ENCODE data around the gene HPCAL1. TPM values are rescaled to one million over a fixed set of nuclear protein-coding genes. Genes with fewer than 3 reads are reported as not detected.

Gene HPCAL1
- total RNA-seq, 1 donor from 2014 or later, result 69.1 TPM

DNA sequence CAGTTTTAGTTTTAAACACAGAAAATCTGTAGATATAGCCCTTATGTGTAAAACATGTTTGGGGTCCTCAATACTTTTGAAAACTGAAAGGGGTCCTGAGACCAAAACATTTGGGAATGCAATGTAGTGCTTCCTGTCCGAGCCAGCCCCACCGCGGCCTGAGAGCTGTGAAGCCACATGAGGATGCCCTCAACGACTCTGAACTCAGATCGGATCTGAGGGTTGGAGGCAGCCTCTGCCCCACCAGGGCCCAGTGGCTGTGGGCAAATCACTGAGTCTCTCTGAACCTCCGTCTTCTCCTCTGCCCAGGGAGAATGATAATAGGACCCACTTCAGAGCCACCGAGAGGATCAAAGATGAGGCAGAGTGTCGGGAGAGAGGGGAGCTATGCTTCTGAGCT is 33.4 kb upstream of the HPCAL1 start:
- DNase-seq (ENCODE audit: low read depth, low spot score), result no peak

DNA sequence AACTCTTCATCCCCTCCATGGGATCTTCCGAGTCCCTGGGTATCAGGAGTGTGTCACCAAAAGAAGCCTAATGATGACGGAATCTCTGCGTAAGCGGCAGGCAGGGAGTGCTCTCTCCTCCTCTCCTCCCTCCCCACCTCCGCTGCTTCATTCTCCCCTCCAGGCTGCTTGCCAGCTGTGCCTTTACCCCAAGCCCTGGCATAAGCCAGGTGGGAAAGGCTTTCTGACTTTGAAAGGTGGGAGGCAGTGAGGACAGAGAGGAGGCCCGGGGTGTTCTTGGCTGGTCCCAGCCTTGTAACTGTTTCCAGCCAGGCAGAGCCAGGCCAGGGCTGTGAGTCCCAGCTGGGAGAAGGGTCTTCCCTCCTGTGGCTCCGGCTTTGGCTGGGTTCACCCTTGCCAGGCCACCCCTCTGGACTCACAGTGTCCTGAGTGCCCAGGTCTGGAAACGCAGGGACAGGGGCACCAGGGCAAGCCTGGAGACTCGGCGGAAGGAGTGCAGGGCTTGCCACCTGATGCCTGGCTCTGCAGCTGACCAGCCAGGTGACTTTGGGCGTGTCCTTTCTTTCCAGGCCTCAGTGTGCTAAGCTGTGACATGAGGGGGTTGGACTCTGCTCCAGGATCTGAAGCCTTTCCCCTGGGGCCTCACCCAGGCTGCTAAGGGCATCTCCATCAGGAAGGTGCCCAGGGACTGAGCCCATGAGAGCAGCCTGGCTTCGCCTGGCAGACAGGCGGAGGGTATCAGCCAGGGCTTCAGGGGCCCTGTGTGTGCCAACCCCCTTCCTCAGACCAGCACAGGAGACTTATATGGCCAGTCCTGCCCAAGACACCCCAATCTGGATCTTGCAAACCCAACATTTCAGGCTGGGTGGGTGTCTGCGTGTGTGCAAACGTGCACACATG is 32.7 kb upstream of the HPCAL1 start:
- no peak for DNase-seq (ENCODE audit: low read depth, low spot score)

DNA sequence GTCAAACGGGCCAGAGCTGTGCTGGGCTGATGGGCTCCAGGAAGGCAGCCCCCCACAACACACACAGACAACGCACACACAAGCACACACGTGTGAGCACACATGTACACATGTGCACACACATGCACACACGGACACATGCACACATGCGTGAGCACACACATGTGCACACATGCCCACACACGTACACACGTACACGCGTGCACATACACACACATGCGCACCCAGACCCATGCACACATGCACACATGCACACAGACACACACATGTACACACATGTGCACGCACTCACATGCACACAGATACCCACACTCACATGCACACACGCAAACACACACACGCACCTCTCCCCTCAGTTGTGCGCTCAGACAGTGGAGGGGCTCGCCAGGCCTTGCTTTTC is 31.2 kb upstream of the HPCAL1 start:
- no peak for DNase-seq (ENCODE audit: low read depth, low spot score)

GRCh38 chr2:10271946-10272345 is 30.8 kb upstream of the HPCAL1 start:
- DNase-seq (ENCODE audit: low read depth, low spot score), result no peak

- DNase-seq (ENCODE audit: low read depth, low spot score), result no peak
Measured at GRCh38 chr2:10272464-10272863, 30.2 kb upstream of the HPCAL1 start.

DNA sequence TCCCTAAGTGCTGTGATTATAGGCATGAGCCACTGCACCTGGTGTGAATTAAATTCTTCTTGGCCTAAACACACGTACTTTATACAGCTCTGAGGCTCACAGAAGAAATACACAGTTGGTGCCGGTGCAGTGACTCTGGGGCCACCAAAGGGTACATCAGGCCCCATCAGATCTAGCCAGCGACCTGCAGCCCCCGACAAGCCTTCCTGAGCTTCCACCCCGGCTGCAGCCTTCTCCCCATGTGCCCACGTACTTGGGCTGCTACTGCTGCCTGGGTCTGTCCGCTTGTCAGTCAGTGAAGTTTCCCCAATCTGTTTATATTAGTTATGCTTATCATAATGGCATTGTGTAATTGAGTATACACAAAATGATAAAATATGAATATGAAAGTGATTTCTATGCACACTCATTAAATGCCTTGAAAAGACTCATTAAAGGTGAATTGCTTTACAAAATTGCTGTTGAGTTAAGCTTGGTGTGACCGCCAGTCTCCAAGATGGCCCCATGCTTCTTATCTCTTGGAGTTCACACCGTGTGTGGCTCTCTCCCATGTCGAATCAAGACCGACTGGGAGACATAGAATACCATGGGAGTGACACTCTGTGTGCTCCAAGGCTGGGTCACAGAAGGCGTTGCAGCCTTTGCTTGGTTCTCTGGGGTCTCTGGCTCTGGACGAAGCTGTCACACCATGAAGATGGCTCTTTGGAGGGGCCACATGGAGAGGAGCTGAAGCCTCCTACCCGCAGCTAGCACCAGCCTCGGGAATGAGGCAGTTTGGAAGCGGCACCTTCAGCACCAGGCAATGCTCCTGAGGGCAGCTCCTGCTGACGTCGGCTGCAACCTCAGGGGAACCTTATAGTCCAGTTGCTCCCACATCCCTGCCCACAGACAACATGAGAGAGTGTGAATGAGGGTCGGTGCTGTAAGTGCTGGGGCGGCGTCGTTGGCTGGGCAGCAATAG is 29.2 kb upstream of the HPCAL1 start:
- no peak for DNase-seq (ENCODE audit: low read depth, low spot score)

GRCh38 chr2:10274376-10274775 is 28.3 kb upstream of the HPCAL1 start:
- DNase-seq (ENCODE audit: low read depth, low spot score), result no peak

GRCh38 chr2:10274983-10275802 is 27.5 kb upstream of the HPCAL1 start:
- DNase-seq (ENCODE audit: low read depth, low spot score), result no peak

GRCh38 chr2:10276481-10277292 is 26.0 kb upstream of the HPCAL1 start:
- no peak for DNase-seq (ENCODE audit: low read depth, low spot score)

DNA sequence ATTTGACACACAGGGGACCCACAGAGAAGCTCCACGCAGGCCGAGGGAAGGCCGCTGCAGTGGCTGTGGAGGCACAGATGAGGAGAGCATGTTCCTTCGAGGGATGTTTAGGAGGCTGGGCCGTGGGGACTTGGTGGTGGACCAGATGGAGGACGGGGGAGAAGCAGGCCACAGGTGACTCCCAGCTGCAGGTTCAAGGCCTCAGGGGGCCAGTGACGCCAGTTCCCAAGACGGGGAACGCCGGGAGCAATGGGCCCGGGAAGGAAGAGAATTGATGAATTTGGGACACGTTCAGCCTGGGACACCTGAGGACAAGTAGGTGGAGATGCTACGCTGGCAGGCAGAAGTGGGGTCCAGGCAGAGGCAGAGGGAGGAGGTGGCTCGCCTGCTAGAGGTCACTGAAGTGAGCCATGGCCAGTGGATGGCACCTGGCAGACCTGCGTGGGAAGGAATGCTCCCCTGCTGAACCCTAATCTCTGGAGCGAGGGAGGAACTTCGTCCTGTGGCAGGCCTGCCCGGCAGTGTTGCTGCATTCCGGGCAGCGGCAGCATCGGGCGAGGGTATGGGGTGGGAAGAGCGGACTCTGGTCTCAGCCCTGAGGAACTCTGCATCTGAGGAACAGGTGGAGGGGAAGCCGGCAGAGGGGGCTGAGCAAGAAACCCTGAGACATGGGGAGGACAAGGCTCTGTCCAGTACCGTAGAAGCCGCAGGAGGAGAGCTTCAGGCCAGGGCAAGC is 25.2 kb upstream of the HPCAL1 start:
- no peak for DNase-seq (ENCODE audit: low read depth, low spot score)

DNA sequence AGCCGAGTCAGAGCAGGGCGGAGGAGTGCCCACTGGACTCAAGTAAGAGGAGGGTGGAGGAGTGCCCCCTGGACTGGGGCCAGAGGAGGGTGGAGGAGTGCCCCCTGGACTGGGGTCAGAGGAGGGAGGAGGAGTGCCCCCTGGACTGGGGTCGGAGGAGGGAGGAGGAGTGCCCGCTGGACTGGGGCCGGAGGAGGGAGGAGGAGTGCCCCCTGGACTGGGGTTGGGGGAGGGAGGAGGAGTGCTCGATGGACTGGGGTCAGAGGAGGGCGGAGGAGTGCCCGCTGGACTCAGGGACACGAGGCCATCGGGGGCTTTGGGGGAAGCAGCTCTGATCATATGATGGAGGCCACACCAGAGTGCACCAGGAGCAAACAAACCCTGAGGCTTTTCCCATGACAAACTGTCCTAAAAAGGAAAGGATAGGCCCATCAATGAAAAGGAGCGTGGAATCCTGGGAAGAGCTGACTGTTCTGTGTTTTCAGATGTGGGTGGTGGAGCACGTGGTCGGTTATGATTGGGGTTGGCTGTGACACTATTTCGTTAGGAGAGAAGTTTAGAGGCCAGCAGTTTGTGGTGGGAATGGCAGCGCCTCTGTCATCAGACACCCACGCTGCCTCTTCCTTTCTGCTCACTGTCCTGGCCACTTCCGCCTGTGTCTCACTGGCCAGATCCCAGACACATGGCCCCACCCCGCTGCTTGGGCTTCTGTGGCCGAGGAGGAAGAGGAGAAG is 24.5 kb upstream of the HPCAL1 start:
- DNase-seq (ENCODE audit: low read depth, low spot score), result no peak

DNA sequence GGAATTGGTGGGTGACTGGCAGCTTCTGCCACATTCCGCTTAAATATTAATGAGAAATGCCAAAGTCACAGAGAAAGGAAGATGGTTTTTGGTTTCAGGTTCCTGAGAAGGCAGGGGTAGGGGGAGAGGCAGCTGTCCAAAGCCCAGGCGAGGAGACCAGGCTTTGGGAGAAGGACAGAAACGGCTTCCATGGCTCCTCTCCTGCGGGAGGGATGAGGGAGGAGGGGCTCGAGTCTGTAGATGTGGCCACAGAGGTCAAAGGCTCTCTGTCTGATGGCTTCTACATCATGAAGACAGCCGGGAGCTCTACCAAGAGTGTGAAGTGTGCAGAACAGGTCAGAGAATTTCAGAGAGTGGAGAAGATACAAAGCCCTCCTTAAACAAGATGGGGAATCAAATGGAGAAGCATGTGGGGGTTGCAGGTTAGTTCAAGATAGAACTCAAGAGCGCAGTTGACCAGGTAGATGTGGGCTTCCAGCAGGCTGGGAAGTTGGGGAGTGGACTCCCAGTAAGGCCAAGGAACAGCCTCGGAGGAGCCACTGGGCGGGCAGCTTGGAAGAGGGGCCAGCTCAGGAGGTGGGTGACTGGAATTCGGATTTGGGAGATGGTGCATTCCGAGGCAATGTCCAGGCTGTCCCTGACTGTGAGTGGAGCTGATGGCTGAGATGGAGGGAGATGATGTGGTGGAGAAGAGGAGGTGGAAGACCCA is 23.8 kb upstream of the HPCAL1 start:
- DNase-seq (ENCODE audit: low read depth, low spot score), result no peak

- no peak for DNase-seq (ENCODE audit: low read depth, low spot score)
Measured at GRCh38 chr2:10279472-10279870, 23.2 kb upstream of the HPCAL1 start.

DNA sequence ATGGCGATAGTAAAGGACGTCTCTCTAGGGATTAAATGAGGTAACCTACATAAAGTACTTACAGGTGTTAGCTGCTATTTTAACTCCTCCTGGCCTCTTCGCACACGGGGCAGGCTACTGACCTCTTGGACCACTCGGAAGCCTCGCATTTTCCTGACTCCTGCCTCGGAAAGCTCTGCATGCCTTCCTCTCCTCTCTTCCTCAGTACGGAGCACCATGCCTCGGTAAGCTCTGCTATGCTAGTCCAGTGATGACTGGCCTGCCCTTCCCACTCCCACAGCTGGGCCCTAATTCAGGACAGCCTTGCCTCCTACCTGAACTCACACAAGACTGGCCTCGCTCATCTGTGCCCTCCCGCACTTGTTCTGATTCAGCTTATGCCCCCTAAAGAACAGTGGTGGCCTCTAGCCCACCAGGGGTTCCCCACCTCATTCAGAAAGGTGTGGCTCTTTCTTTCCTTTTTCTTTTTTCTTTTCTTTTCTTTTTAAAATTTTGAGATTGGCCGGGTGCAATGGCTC is 22.7 kb upstream of the HPCAL1 start:
- DNase-seq (ENCODE audit: low read depth, low spot score), result no peak

DNA sequence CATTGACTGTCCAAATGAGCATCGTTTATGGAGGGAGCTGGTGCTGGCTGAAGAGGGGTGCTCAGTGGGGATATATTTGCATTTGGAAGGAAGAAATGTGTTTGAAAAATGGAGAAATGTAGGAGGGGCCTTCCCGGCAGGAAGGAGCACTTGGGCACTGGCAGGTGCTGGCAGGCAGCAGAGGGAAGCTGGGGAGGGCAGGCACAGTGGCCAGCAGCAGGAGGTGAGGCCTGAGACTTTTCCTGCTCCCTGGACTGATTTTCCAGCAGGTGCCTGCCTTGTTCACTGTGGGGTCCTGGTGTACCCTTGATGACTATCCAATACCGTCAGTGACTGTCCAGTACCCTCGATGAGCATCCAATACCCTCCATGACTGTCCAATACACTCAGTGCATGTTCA is 20.8 kb upstream of the HPCAL1 start:
- no peak for DNase-seq (ENCODE audit: low read depth, low spot score)

GRCh38 chr2:10282611-10283105 is 20.0 kb upstream of the HPCAL1 start:
- DNase-seq (ENCODE audit: low read depth, low spot score), result no peak

DNA sequence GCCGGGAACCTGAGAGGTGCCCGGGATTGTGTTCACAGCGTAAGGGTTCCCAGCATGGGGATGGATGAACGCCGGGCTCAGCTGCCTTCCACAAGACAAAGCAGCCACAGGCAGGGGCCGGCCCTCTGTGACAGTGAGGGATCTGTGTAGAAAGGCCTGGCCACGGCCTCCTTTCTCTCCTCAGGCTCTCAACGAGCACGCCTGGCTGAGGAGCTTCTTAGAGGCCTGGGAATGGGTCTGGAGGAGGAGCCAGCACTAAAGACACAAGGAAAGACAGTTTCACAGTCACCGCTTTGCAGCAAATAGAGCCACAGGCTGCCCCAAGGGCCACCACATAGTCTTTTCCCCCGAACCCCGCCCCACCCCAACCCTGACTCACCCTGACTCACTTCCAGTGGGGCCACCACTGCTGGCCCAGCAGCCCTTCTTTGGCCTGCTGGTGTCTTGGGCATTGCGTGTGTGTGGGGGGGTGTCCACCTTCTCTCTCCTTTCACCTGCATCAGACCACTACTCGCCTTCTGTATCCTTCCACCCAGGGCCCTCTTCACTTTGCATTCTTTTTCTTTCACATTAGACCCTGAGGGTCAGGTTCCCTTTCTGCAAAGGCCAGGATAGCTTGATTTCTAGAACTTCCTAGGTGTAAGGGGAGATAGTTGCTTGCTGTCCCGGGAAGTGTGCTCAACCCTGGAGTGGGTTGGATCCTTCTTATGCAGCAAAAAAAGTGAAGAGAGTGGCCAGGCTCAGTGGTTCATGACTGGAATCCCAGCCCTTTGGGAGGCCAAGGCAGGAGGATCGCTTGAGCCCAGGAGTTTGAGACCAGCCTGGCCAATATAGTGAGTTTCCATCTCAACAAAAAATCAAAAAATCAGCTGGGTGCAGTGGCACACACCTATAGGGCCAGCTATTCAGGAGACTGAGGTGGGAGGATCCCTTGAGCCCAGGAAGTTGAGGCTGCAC is 19.3 kb upstream of the HPCAL1 start:
- no peak for DNase-seq (ENCODE audit: low read depth, low spot score)

Data from pulmonary artery endothelial cell (primary cell).